IgD-negative memory B cell (primary cell): ENCODE results near the gene ZNF511. TPM values are rescaled to one million over a fixed set of nuclear protein-coding genes. Genes with fewer than 3 reads are reported as not detected.
A peak's percentile ranks its signal among the peaks of the same experiment; 100 is the strongest.

ENCODE experiments used
- H3K27ac Mint-ChIP-seq, 3 donors: one replicate each; pipeline ENCODE4 v1.8.0; 2020 to 2022; ENCODE audit warnings: mild to moderate bottlenecking in 3 of 3, mixed read lengths in 3 of 3, moderate library complexity in 1 of 3
- H3K27me3 Mint-ChIP-seq: one replicate; pipeline ENCODE4 v1.8.0; 2021; ENCODE audit warnings: mixed read lengths
- H3K36me3 Mint-ChIP-seq: one replicate; pipeline ENCODE4 v1.8.0; 2020; ENCODE audit warnings: mild to moderate bottlenecking, mixed read lengths
- H3K4me1 Mint-ChIP-seq, 3 donors: one replicate each; pipeline ENCODE4 v1.8.0; 2020 to 2022; ENCODE audit warnings: mixed read lengths in 3 of 3, mild to moderate bottlenecking in 1 of 3
- H3K4me3 Mint-ChIP-seq, 4 donors: one replicate each; pipeline ENCODE4 v1.8.0; 2020 to 2022; ENCODE audit warnings: mild to moderate bottlenecking in 4 of 4, mixed read lengths in 4 of 4, moderate library complexity in 3 of 4
- H3K9me3 Mint-ChIP-seq, 3 donors: one replicate each; pipeline ENCODE4 v1.8.0; 2020 to 2021; ENCODE audit warnings: mixed read lengths in 3 of 3, mild to moderate bottlenecking in 1 of 3
- polyA plus RNA-seq: library from polyadenylated mRNA; unstranded; fragments of 300-500 nt; fragmentation: Illumina TruSeq; gene quantifications from one replicate; pipeline ENCODE4 v1.2.3, GENCODE V29; 2021

ZNF511 gene
- polyA plus RNA-seq, 1 donor from 2014 or later, result 107 TPM

- Mint-ChIP-seq H3K4me3 (no peak overlapping the region), H3K27me3 (no peaks in the 10 kb centered on the region), H3K36me3 (peaks cover 10% of the 10 kb centered on the region), H3K27ac (no peak overlapping the region), H3K9me3 (no peaks in the 10 kb centered on the region), H3K4me1 (no peaks in the 10 kb centered on the region)
Observed at GRCh38 chr10:133295426-133296320, 13.0 kb upstream of the ZNF511 start.

- Mint-ChIP-seq H3K4me3 (no peak overlapping the region), H3K9me3 (no peaks in the 10 kb centered on the region), H3K27me3 (no peaks in the 10 kb centered on the region), H3K27ac (peak overlapping the region in 1 of 3 donors; percentile 10), H3K4me1 (no peaks in the 10 kb centered on the region), H3K36me3 (peaks cover 10% of the 10 kb centered on the region)
Observed at GRCh38 chr10:133297504-133297903, 11.2 kb upstream of the ZNF511 start.

GRCh38 chr10:133298466-133298865, 10.2 kb upstream of the ZNF511 start:
- H3K9me3 Mint-ChIP-seq, result no peaks in the 10 kb centered on the region
- H3K4me1 Mint-ChIP-seq, result no peaks in the 10 kb centered on the region
- no peak overlapping the region for H3K4me3 Mint-ChIP-seq
- H3K27me3 Mint-ChIP-seq, result no peaks in the 10 kb centered on the region
- H3K27ac Mint-ChIP-seq, result no peak overlapping the region
- peaks cover 10% of the 10 kb centered on the region for H3K36me3 Mint-ChIP-seq

GRCh38 chr10:133299224-133299623, 9.5 kb upstream of the ZNF511 start:
- Mint-ChIP-seq H3K27me3 (no peaks in the 10 kb centered on the region), H3K36me3 (peaks cover 10% of the 10 kb centered on the region), H3K4me3 (no peak overlapping the region), H3K9me3 (no peaks in the 10 kb centered on the region), H3K4me1 (peaks cover 0 to 2% (median 0%) of the 10 kb centered on the region in 3 donors), H3K27ac (no peak overlapping the region)

GRCh38 chr10:133299738-133300137, 9.0 kb upstream of the ZNF511 start:
- Mint-ChIP-seq H3K4me1 (peaks cover 0 to 4% (median 1%) of the 10 kb centered on the region in 3 donors), H3K36me3 (peaks cover 11% of the 10 kb centered on the region), H3K27ac (no peak overlapping the region), H3K27me3 (no peaks in the 10 kb centered on the region), H3K9me3 (no peaks in the 10 kb centered on the region), H3K4me3 (no peak overlapping the region)

- Mint-ChIP-seq H3K9me3 (no peaks in the 10 kb centered on the region), H3K4me1 (peaks cover 13 to 18% (median 15%) of the 10 kb centered on the region in 3 donors), H3K27me3 (no peaks in the 10 kb centered on the region), H3K4me3 (no peak overlapping the region), H3K27ac (no peak overlapping the region), H3K36me3 (peaks cover 9% of the 10 kb centered on the region)
Observed at GRCh38 chr10:133302230-133302629, 6.5 kb upstream of the ZNF511 start.

GRCh38 chr10:133303206-133303605, 5.5 kb upstream of the ZNF511 start:
- no peak overlapping the region for H3K4me3 Mint-ChIP-seq
- H3K27ac Mint-ChIP-seq, result no peak overlapping the region
- peaks cover 4% of the 10 kb centered on the region for H3K36me3 Mint-ChIP-seq
- no peaks in the 10 kb centered on the region for H3K27me3 Mint-ChIP-seq
- H3K4me1 Mint-ChIP-seq, result peaks cover 19 to 24% (median 23%) of the 10 kb centered on the region in 3 donors
- H3K9me3 Mint-ChIP-seq, result no peaks in the 10 kb centered on the region

GRCh38 chr10:133306097-133306476, 2.6 kb upstream of the ZNF511 start:
- Mint-ChIP-seq H3K27ac (peak overlapping the region; percentile 88 to 97 (median 91)), H3K36me3 (peaks cover 2% of the 10 kb centered on the region), H3K9me3 (no peaks in the 10 kb centered on the region), H3K4me1 (peaks cover 19 to 24% (median 24%) of the 10 kb centered on the region in 3 donors), H3K27me3 (no peaks in the 10 kb centered on the region), H3K4me3 (peak overlapping the region in 3 of 4 donors; percentile 37 to 90 (median 84))

GRCh38 chr10:133306941-133307379, 1.8 kb upstream of the ZNF511 start:
- peak overlapping the region; percentile 73 to 99 (median 97) for H3K27ac Mint-ChIP-seq
- peaks cover 19 to 24% (median 24%) of the 10 kb centered on the region in 3 donors for H3K4me1 Mint-ChIP-seq
- peak overlapping the region in 3 of 4 donors; percentile 44 to 76 (median 71) for H3K4me3 Mint-ChIP-seq
- no peaks in the 10 kb centered on the region for H3K27me3 Mint-ChIP-seq
- H3K36me3 Mint-ChIP-seq, result peaks cover 2% of the 10 kb centered on the region
- H3K9me3 Mint-ChIP-seq, result no peaks in the 10 kb centered on the region

GRCh38 chr10:133307776-133308420, 816 bp upstream of the ZNF511 start:
- Mint-ChIP-seq H3K27ac (peak overlapping the region; percentile 97 to 100 (median 99)), H3K36me3 (peaks cover 2% of the 10 kb centered on the region), H3K27me3 (no peaks in the 10 kb centered on the region), H3K4me1 (peaks cover 20 to 24% (median 24%) of the 10 kb centered on the region in 3 donors), H3K4me3 (peak overlapping the region; percentile 91 to 99 (median 97)), H3K9me3 (no peaks in the 10 kb centered on the region)

GRCh38 chr10:133309100-133309719, 496 bp downstream of the ZNF511 start:
- H3K27ac Mint-ChIP-seq, result peak overlapping the region; percentile 78 to 95 (median 92)
- no peaks in the 10 kb centered on the region for H3K27me3 Mint-ChIP-seq
- peaks cover 21 to 26% (median 22%) of the 10 kb centered on the region in 3 donors for H3K4me1 Mint-ChIP-seq
- H3K4me3 Mint-ChIP-seq, result peak overlapping the region; percentile 86 to 97 (median 86)
- H3K36me3 Mint-ChIP-seq, result peaks cover 2% of the 10 kb centered on the region
- no peaks in the 10 kb centered on the region for H3K9me3 Mint-ChIP-seq

GRCh38 chr10:133309720-133310398, 1.1 kb downstream of the ZNF511 start:
- peak overlapping the region in 3 of 4 donors; percentile 86 to 97 (median 86) for H3K4me3 Mint-ChIP-seq
- H3K36me3 Mint-ChIP-seq, result no peaks in the 10 kb centered on the region

GRCh38 chr10:133310399-133310755, 1.7 kb downstream of the ZNF511 start:
- Mint-ChIP-seq H3K27ac (peak overlapping the region; percentile 10 to 95 (median 40)), H3K36me3 (no peaks in the 10 kb centered on the region), H3K4me3 (peak overlapping the region in 1 of 4 donors; percentile 86), H3K9me3 (no peaks in the 10 kb centered on the region), H3K4me1 (peaks cover 17 to 25% (median 21%) of the 10 kb centered on the region in 3 donors), H3K27me3 (no peaks in the 10 kb centered on the region)

More at GRCh38 chr10:133309720-133310398, 1.1 kb downstream of the ZNF511 start:
- no peaks in the 10 kb centered on the region for H3K27me3 Mint-ChIP-seq
- peak overlapping the region in 2 of 3 donors; percentile 92 to 95 for H3K27ac Mint-ChIP-seq
- no peaks in the 10 kb centered on the region for H3K9me3 Mint-ChIP-seq
- peaks cover 20 to 29% (median 20%) of the 10 kb centered on the region in 3 donors for H3K4me1 Mint-ChIP-seq

- Mint-ChIP-seq H3K4me3 (peak overlapping the region in 1 of 4 donors; percentile 86), H3K9me3 (no peaks in the 10 kb centered on the region), H3K4me1 (peaks cover 13 to 21% (median 17%) of the 10 kb centered on the region in 3 donors), H3K36me3 (no peaks in the 10 kb centered on the region), H3K27me3 (no peaks in the 10 kb centered on the region), H3K27ac (peak overlapping the region; percentile 10 to 95 (median 40))
Observed at GRCh38 chr10:133310789-133311188, 2.1 kb downstream of the ZNF511 start.
